H7 (cell line): ENCODE results near the gene BNIP5. TPM values are rescaled to one million over a fixed set of nuclear protein-coding genes. Genes with fewer than 3 reads are reported as not detected.
A peak's percentile ranks its signal among the peaks of the same experiment; 100 is the strongest.

Experiments used
- DNase-seq: peaks from one replicate; pipeline ENCODE4 v3.0.0; 2012
- H3K27me3 ChIP-seq: 2 replicates; pipeline ENCODE4 v1.6.0; 2011; ENCODE audit warnings: mild to moderate bottlenecking, low read length; ENCODE audit not compliant: control insufficient read depth, insufficient read depth
- H3K36me3 ChIP-seq: replicated peaks from 2 replicates; pipeline ENCODE4 v1.5.1; 2011; ENCODE audit warnings: low read length; ENCODE audit not compliant: control insufficient read depth, insufficient read depth
- H3K4me3 ChIP-seq: 2 replicates; pipeline ENCODE4 v1.5.1; 2011; ENCODE audit warnings: low read depth, mild to moderate bottlenecking, control low read depth, low read length, moderate library complexity; ENCODE audit not compliant: insufficient read depth
- total RNA-seq: library from RNA; depleted of rRNA; stranded (reverse); fragments of >200 nt; shearing (Covaris generic); gene quantifications from 2 replicates; pipeline ENCODE4 v1.2.3, GENCODE V29; 2014

The BNIP5 gene
- total RNA-seq, 1 experiment from 2014 or later: not detected

DNA sequence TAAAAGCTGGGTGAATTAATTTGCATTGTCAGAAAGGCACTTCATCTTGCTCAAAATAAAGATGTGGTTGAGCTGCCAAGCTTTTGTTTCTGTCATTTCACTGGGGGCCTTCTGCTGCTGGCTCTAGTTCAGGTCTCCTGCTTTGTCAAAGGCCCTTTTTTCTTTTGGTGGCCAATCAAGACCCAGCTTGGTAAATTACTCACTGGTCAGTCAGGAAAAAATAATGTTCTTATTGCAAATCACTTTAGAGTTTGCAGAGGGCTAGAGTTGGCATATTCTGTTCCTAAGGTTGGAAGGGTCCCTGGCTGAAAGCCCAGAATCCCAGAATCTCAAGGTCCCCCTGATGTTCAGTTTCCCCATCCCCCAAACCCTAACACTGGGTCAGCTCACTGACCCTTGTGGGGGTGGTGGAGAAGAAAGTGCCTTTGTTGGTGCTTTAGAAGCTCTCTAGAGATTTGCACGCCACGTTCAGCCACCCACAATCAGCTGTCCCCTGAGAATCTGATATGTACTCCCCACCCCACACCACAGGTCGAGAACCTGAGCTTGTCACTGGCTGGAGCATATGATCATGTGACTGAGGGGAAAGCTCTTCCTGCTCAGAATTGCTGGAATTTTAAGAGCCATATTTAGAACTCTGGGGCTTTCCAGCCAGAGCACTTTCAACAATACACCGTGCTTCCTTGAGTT lies 21.7 kb upstream of the BNIP5 start:
- H3K27me3 ChIP-seq: no peaks in the 10 kb centered on the region
- no peak for DNase-seq
- H3K4me3 ChIP-seq: no peak overlapping the region
- H3K36me3 ChIP-seq: no peaks in the 10 kb centered on the region

DNA sequence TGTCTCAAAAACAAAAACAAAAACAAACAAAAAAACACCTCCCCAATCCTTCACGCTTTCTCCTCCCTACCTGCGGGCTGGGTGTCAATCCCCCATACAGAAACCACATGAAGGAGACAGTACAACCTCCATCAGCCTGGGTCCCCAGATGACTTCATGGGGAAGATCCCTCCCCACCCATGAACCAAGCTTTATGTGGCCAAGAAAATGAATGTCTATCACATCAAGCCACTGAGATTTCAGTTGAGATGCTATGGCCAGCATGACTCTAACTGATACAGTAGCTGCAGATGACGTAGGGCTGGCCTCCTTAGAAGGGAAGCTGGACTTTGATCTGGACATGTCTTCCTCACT lies 21.2 kb upstream of the BNIP5 start:
- no peak for DNase-seq
- H3K36me3 ChIP-seq: no peaks in the 10 kb centered on the region

DNA sequence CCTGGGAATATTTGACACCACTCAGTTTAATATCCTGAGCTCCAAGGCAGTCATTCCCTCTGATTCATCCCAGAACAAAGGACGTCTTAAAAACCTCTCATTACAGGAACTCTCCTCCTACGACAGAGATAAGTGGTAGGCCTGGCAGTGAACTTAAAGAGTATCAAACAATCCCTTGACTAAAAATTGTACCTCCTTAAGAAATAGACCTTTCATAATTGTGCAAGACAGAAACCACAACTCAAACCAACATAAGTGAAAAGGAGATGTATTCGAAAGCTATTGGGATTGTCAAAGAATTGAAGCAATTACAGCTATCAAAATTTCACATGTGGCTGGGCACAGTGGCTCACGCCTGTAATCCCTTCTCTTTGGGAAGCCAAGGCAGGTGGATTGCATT lies 19.1 kb upstream of the BNIP5 start:
- Histone ChIP-seq H3K27me3 (no peaks in the 10 kb centered on the region), H3K4me3 (no peak overlapping the region), H3K36me3 (no peaks in the 10 kb centered on the region)
- DNase-seq: no peak

More for the DNA sequence above, 21.2 kb upstream of the BNIP5 start:
- Histone ChIP-seq H3K4me3 (no peak overlapping the region), H3K27me3 (no peaks in the 10 kb centered on the region)

DNA sequence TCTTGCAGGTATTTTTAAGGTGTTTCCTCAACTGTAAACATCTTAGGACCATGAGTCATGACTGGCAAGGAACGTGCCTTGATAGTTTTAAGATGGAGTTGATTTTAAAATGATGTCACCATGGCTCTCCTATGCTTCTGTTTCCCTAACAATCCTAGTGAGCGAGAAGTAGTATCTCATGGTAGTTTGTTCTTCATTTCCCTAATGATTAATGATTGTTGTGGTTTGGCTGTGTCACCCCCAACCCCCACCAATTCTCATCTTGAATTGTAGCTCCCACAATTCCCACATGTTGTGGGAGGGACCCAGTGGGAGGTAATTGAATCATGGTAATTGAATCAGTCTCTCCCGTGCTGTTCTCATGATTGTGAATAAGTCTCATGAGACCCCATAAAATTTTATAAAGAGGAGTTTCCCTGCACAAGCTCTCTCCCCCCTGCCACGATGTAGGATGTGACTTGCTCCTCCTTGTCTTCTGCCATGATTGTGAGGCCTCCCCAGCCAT lies 16.8 kb upstream of the BNIP5 start:
- H3K27me3 ChIP-seq: no peaks in the 10 kb centered on the region
- DNase-seq: no peak
- H3K36me3 ChIP-seq: no peaks in the 10 kb centered on the region
- H3K4me3 ChIP-seq: no peak overlapping the region

DNA sequence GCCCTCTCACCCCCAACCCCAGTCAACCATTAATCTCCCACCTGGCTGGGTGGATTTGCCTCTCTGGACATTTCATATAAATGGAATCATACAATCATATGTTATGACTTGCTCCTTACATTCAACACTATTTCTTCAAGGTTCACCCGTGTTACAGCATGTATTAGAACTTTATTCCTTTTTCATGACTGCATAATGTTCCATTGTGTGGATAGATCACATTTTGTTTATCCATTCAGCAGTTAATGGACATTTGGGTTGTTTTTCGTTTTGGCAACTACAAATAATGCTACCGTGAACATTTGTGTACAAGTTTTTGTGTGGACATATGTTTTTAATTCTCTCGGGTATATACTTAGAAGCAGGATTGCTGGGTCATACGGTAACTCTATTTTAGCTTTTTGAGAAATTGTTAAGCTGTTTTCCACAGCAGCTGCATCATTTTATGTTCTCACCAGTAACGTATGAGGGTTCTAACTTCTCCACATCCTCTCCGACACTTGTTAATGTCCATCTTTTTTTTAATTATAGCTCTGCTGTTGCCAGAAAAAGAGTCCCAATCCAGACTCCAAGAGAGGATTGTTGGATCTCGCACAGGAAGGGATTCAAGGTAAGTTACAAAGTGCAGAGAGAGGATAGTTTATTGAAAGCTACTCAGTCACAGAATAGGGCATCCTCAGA lies 15.9 kb upstream of the BNIP5 start:
- no peak for DNase-seq
- Histone ChIP-seq H3K4me3 (no peak overlapping the region), H3K36me3 (no peaks in the 10 kb centered on the region), H3K27me3 (no peaks in the 10 kb centered on the region)

DNA sequence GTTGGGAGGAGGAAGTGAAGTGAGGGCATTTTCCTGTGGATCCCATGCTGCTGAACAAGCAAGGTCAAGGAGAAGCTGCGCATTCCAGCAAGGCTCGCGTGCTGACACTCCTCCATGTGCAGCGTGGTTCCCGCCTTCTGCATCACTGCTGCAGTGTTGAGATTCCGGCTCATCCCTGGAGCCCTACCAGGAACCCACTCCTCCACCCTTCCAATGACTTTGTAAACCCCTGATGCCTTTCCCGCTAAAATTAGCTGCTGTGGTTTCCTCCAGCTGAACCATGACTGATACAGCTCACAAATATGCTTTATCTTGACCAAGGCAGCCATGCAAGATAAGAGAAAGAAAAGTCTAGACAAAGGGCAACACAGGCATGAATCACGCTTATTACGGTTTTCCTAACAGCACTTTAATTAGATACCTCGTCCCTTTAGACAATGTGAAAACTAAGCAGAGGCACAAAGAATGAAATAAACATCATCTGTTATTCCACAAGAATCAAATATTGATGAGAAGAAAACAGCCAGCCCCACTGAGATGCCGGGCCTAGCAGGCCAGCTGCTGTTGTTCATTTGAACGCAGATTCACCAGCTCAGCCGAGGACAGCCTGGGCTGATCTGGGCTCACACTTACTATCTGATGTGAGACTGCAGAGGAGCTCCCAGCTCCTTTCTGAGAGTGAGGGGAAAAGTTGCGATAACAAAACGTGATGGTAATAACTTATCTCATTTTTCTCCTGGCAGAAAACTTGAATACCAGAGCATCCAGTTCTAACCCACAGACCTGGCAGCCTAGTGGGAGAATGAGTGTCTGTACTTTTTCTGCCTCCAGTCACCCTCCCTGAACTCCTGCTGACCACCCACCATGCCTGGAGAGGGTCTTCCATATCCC lies 14.2 kb upstream of the BNIP5 start:
- Histone ChIP-seq H3K36me3 (no peaks in the 10 kb centered on the region), H3K27me3 (no peaks in the 10 kb centered on the region), H3K4me3 (no peak overlapping the region)
- DNase-seq: no peak

DNA sequence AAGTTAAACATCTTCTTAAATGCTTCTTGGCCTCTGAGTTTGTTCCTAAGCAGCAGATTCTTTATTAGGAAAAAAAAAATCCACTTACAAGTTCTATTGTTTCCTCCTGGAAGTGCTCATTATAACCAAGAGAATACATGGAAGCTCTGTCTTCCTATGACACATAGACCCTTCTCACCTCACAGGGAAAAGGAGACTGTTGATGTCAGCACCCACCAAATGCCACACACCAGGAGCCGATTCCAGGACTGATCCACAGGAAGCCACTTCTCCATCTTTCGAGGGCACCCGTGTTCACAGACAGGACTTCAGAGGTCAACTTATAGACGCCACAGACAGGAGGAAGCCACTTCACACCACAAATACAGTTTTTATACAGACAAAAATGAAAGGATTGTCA lies 13.4 kb upstream of the BNIP5 start:
- DNase-seq: no peak
- H3K27me3 ChIP-seq: no peaks in the 10 kb centered on the region
- no peaks in the 10 kb centered on the region for H3K36me3 ChIP-seq
- H3K4me3 ChIP-seq: no peak overlapping the region

DNA sequence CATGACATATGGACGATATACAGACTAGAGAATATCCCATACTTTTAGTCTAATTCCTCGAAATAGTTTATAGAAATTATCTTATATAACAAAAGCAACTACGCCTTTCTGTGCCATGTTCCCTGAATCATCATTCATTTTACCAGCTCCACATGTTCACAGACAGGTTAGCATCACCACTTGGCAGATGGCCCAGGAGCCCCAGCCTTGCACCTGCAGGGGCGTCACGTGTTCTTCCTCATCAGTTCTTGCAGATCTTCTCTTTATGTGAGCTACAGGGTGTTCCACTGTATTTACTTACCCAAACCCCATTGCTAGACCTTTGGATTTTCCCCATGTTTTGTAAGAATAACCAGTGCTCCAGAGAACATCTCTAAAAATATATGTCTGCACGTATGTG lies 12.6 kb upstream of the BNIP5 start:
- no peaks in the 10 kb centered on the region for H3K36me3 ChIP-seq
- no peak overlapping the region for H3K4me3 ChIP-seq
- no peak for DNase-seq
- no peaks in the 10 kb centered on the region for H3K27me3 ChIP-seq

DNA sequence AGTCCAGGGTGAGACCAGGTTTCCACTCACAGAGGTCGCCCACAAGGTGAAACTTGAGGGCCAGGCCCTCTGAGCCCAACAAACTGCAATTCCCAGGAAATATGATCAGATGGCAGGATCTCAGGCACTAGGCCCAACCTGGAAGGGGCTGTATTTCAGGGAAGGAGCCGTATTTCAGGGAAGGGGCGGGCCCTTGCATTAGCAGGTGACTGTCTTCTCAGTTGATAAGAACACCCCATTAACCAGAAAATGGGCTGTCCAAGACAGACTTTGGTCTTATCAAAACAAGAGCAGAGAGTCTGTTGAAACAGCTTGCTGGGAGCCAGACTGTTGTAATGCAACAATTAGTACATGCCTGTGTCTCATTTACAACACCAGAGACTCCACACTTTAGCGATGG lies 10.9 kb upstream of the BNIP5 start:
- no peaks in the 10 kb centered on the region for H3K27me3 ChIP-seq
- no peak overlapping the region for H3K4me3 ChIP-seq
- H3K36me3 ChIP-seq: no peaks in the 10 kb centered on the region
- no peak for DNase-seq

DNA sequence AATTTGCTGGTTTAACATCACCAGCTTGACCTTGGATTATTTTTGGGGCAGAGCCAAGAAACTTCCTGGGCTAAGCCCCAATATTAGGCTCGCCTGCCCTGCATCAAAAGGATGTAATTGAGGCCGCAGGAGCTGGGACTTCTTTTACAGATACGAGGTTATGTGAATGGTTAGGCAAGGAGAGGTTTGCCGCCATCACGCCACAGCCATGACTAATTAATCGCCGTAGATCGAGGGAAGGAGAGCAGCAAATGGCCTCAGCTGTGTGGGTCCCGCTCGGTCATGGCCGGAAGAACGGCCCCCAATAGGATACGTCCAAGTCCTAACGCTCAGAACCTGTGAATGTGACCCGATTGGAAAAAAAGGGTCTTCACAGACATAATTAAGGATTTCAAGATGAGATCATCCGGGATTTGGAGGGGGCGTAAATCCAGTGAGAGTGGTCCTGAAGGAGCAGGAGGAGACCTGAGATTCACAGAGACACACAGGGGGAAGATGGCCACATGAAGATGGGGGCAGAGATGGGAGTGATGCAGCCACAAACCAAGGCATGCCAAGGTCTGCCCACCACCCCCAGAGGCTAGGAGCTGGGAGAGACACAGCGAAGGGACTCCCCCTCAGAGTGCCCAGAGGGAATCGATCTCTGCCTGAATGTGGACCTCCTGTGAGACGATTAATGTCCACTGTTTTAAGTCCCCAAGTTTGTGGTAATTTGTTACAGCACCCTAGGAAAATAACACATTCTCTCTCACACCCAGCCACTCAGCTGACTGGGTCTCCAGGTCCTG lies 10.0 kb upstream of the BNIP5 start:
- no peak overlapping the region for H3K4me3 ChIP-seq
- no peaks in the 10 kb centered on the region for H3K36me3 ChIP-seq
- peaks cover 1% of the 10 kb centered on the region; the same call in 1 of the 2 replicates for H3K27me3 ChIP-seq
- no peak for DNase-seq

DNA sequence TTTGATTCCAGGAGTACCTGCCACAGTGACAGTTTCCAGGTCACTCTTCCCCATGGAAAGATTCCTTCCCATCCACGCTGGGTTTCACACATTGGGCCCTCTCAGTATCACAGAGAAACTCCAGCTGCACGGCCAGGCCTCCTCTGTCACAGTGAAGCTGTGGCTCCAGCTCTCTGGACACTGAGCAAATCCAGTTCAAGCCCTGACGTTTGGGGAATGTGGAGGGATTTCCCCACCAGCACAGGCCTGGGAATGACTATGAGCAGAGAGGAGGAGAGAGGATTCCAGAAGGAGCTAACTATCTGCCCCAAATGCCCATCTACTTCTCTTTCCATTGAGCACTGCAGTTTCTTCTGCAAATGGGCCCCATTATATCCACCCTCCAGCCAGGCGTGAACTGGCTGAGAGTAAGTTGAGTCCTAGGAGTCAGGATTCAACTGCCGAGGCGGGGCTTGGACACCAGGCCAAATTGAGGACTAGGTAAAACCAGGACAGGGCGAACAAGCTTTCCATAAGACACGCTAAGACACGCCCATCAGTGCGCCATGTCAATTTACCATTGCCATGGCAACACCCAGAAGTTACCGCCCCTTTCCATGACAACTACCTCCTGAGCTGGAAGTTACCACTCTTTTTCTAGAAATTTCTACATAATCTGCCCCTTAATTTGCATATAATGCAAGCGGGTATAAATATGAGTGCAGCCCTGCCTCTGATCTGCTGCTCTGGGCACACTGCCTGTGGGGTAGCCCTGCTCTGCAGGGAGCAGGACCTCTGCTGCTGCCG lies 9.2 kb upstream of the BNIP5 start:
- no peaks in the 10 kb centered on the region for H3K36me3 ChIP-seq
- DNase-seq: no peak
- H3K27me3 ChIP-seq: peaks cover 1% of the 10 kb centered on the region; the same call in 1 of the 2 replicates
- no peak overlapping the region for H3K4me3 ChIP-seq

DNA sequence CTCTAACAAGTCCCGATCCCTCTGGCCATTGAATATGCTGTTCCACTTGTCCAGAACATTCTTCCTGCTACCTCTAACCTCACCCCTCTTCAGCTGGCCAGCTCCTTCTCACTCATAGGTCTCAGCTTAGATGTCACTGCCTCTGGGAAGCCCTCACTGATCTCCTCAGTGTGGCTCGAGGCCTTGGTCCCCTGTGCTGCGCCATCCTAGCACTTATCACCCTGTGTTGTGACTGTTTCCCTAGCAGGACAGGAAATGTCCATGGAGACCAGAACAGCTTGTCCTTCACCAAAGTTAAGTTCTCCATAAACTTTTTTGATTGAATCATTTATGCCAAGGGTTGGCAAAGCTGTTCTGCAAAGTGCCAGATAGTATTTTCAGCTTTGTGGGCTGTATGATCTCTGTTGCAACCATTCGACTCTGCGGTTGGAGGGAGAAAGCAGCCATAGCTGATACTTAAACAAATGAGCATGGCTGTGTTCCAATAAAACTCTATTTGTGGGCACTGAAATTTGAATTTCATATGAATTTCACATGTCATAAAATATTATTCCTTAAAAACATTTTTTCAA lies 6.5 kb upstream of the BNIP5 start:
- DNase-seq: no peak
- Histone ChIP-seq H3K36me3 (no peaks in the 10 kb centered on the region), H3K4me3 (no peak overlapping the region), H3K27me3 (peaks cover 14% of the 10 kb centered on the region)

DNA sequence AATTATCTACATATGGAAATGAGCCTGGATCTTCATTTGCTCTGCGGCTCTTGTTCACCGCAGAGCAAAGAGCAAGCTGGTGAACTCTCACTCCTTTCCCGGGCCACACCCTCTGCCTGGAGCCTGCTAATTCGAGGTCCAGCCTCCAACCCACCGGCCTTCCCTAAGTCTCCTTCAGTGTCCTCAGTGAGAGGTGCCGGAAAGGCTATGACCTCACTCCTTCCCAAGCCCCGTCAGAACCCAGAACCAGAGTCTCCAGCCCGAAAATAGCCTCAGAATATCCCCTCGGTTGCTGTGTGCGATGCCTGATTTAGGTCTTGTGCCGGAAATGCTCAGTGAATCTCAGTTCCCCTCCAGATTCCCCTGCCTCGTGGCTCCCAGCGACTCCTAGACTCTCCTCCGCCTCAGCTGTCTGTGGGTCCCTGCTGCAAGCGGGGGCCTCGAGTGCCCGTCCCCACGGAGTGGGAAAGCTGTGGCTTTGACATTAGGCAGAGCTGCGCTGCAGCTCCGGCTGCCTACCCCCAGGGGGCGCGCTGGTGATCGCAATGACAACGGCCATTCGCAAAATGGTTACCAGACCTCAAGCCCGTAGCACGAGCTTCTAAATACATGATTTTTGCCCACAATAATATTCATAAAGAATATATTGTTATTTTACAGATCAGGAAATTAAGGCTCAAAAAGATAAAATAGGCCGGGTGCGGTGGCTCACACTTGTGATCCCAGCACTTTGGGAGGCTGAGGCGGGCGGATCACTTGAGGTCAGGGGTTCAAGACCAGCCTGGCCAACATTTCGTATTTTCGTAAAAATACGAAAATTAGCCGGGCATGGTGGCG lies 4.1 kb upstream of the BNIP5 start:
- Histone ChIP-seq H3K27me3 (peaks cover 14% of the 10 kb centered on the region), H3K36me3 (no peaks in the 10 kb centered on the region), H3K4me3 (peak overlapping the region; percentile 32)
- peak; percentile 86 for DNase-seq
